Posterior cingulate gyrus (tissue), 11 donors: Measurements from ENCODE around the gene PLAC1.

Experiments used
- DNase-seq, 10 donors: peaks; one replicate each; pipeline versions ENCODE4 v3.0.0 to v3.0.0-alpha.2; 2020 to 2021; ENCODE audit warnings: mixed read lengths in 3 of 10
- intact Hi-C: fragments of 100-400 bp; cut with DNase I; formaldehyde crosslinking; loops from one replicate; pipeline ENCODE4 v1.15.1; 2023

The PLAC1 gene

GRCh38 chrX:134671294-134671693 is 13.0 kb upstream of the PLAC1 start:
- no peak for DNase-seq
- intact Hi-C loops, result no loop called here

- no peak for DNase-seq
- intact Hi-C loops, result no loop called here
Measured at GRCh38 chrX:134670134-134670924, 12.1 kb upstream of the PLAC1 start.

GRCh38 chrX:134669378-134670098 is 11.3 kb upstream of the PLAC1 start:
- DNase-seq, result no peak
- intact Hi-C loops, result no loop called here

- intact Hi-C loops, result no loop called here
- no peak for DNase-seq
Measured at GRCh38 chrX:134664202-134664601, 5.9 kb upstream of the PLAC1 start.

- no peak for DNase-seq
- intact Hi-C loops, result no loop called here
Measured at GRCh38 chrX:134661295-134661694, 3.0 kb upstream of the PLAC1 start.

GRCh38 chrX:134660627-134661026 is 2.4 kb upstream of the PLAC1 start:
- intact Hi-C loops, result no loop called here
- no peak for DNase-seq

GRCh38 chrX:134659761-134660160 is 1.5 kb upstream of the PLAC1 start:
- no peak for DNase-seq
- intact Hi-C loops, result no loop called here

GRCh38 chrX:134658760-134659023 is 421 bp upstream of the PLAC1 start:
- intact Hi-C loops, result no loop called here
- no peak for DNase-seq

- DNase-seq, result no peak
- intact Hi-C loops, result no loop called here
Measured at GRCh38 chrX:134654398-134655012, 3.8 kb downstream of the PLAC1 start.

- intact Hi-C loops, result no loop called here
- DNase-seq, result no peak
Measured at GRCh38 chrX:134653835-134654234, 4.4 kb downstream of the PLAC1 start.

GRCh38 chrX:134650701-134651100 is 7.6 kb downstream of the PLAC1 start:
- intact Hi-C loops, result no loop called here
- DNase-seq, result no peak

- intact Hi-C loops, result no loop called here
- no peak for DNase-seq
Measured at GRCh38 chrX:134649770-134650169, 8.5 kb downstream of the PLAC1 start.

GRCh38 chrX:134647477-134647877 is 10.8 kb downstream of the PLAC1 start:
- no peak for DNase-seq
- intact Hi-C loops, result no loop called here

GRCh38 chrX:134646691-134647090 is 11.6 kb downstream of the PLAC1 start:
- no peak for DNase-seq

GRCh38 chrX:134645936-134646543 is 12.2 kb downstream of the PLAC1 start:
- DNase-seq, result no peak
- intact Hi-C loops, result no loop called here

More at GRCh38 chrX:134646691-134647090, 11.6 kb downstream of the PLAC1 start:
- intact Hi-C loops, result no loop called here

GRCh38 chrX:134642386-134642785 is 15.9 kb downstream of the PLAC1 start:
- intact Hi-C loops, result no loop called here
- no peak for DNase-seq

GRCh38 chrX:134641346-134641745 is 16.9 kb downstream of the PLAC1 start:
- intact Hi-C loops, result no loop called here
- no peak for DNase-seq

- intact Hi-C loops, result no loop called here
- no peak for DNase-seq
Measured at GRCh38 chrX:134640914-134641313, 17.4 kb downstream of the PLAC1 start.

- DNase-seq, result no peak
- intact Hi-C loops, result no loop called here
Measured at GRCh38 chrX:134636851-134637250, 21.4 kb downstream of the PLAC1 start.

GRCh38 chrX:134634691-134635090 is 23.6 kb downstream of the PLAC1 start:
- intact Hi-C loops, result no loop called here
- DNase-seq, result no peak

GRCh38 chrX:134633832-134634231 is 24.4 kb downstream of the PLAC1 start:
- intact Hi-C loops, result no loop called here
- no peak for DNase-seq
